ENCODE measurements around the gene PCDHGA1. TPM values are rescaled to one million over a fixed set of nuclear protein-coding genes. Genes with fewer than 3 reads are reported as not detected.

Gene PCDHGA1
- total and polyA plus RNA-seq, 2 of the 4 experiments (the other 2 are of a cell fraction), result 0.90 to 0.92 TPM

- Histone ChIP-seq H3K23ac (ENCODE audit: low read depth, low read length) (no peak within 1 kb of the TSS), H3K56ac (ENCODE audit: extremely low read depth, insufficient read depth, low read length) (peak within 1 kb of the TSS; percentile 28; the same call in 1 of the 2 replicates), H4K5ac (ENCODE audit: low read depth, low read length) (no peak within 1 kb of the TSS), H2BK5ac (ENCODE audit: low read depth, low read length, poor library complexity, severe bottlenecking) (no peak within 1 kb of the TSS), H2AK9ac (replicated peaks; ENCODE audit: low read depth, low read length, poor library complexity) (peak within 1 kb of the TSS; percentile 23), H3K4me3 (ENCODE audit: insufficient read depth, low read depth, low read length) (peak within 1 kb of the TSS; percentile 55), H2BK15ac (ENCODE audit: low read depth, low read length) (no peak within 1 kb of the TSS), H3K36me3 (ENCODE audit: control insufficient read depth, insufficient read depth, low read length) (peaks cover 11% of the 10 kb centered on the region; the same call in 1 of the 2 replicates), H2AK5ac (ENCODE audit: low read depth, low read length) (no peak within 1 kb of the TSS), H3K9me3 (ENCODE audit: control insufficient read depth, insufficient read depth, low read length) (peaks cover 50% of the 10 kb centered on the region), H3K27me3 (ENCODE audit: control insufficient read depth, insufficient read depth, low read length) (no peaks in the 10 kb centered on the region), H3K14ac (replicated peaks; ENCODE audit: low read depth, low read length) (no peak within 1 kb of the TSS), H3K9me1 (ENCODE audit: insufficient read depth, low read length) (no peaks in the 10 kb centered on the region), H4K20me1 (ENCODE audit: insufficient read depth, low read length) (no peaks in the 10 kb centered on the region), H3K18ac (ENCODE audit: low read depth, low read length) (no peak within 1 kb of the TSS; the same call in 1 of the 2 replicates), H2AFZ (replicated peaks; ENCODE audit: low read length, poor library complexity) (peak within 1 kb of the TSS; percentile 85), H3K9ac (ENCODE audit: low read depth, low read length) (peak within 1 kb of the TSS; percentile 62), H3K27ac (ENCODE audit: insufficient read depth, low read length) (peak within 1 kb of the TSS; percentile 65; the same call in 1 of the 2 replicates), H4K8ac (ENCODE audit: low read depth in 2 of 2, low read length in 2 of 2) (peak within 1 kb of the TSS in 1 of 2 experiments; percentile 61; a peak in 2 of 4 replicates), H2BK120ac (ENCODE audit: low read depth, low read length) (no peak within 1 kb of the TSS), H4K91ac (ENCODE audit: insufficient read depth, low read depth, low read length) (0 out of 2 replicates have a peak within 1 kb of the TSS, but pooled peaks have one; percentile 4), H3K4ac (ENCODE audit: low read depth, low read length) (no peak within 1 kb of the TSS), H2BK20ac (ENCODE audit: low read depth, low read length) (no peak within 1 kb of the TSS), H3K4me1 (ENCODE audit: control insufficient read depth, insufficient read depth, low read length) (no peaks in the 10 kb centered on the region), H3K79me1 (ENCODE audit: low read depth in 1 of 2, low read length in 2 of 2) (peaks cover 7 to 8% of the 10 kb centered on the region in 2 experiments; a peak in 2 of 4 replicates), H3K4me2 (ENCODE audit: low read depth, low read length) (peak within 1 kb of the TSS; percentile 72)
- in situ Hi-C loops (cut with MboI; ENCODE audit: low sequenced_read_pairs), result no loop called here
- intact Hi-C loops (cut with micrococcal nuclease), result loop anchor here (1.0 to 5.0 kb wide), 2 partner anchors 86 to 111 kb away; no protein-coding TSS in a partner anchor
- ATAC-seq (ENCODE audit: low read depth) (peak; percentile 77), DNase-seq (peak; percentile 80)
- WGBS, 2 experiments (ENCODE audit: extremely low coverage in 2 of 2, insufficient read length in 1 of 2), result 26% methylated on average over 20 of the region's 31 CpGs; no CpG with 5 or more reads in 1 of the 2 experiments
- dilution Hi-C loops (cut with HindIII; ENCODE audit: low sequenced_read_pairs, unreplicated experiment), result no loop called here
- CTCF ChIA-PET, result interaction anchor here (0.5 to 2.8 kb wide), 19 partner anchors 11 to 1084 kb away, joined by 3 to 25 read pairs (median 4); partner anchors contain the start of genes PCDHB11, PCDHGA1, PCDHGB5 and TAF7
- no TSS peak for BruUV-seq (replicated peaks)
- POLR2A ChIA-PET (ENCODE audit: unreplicated experiment), result interaction anchor here (0.7 kb wide), 1 partner anchor 145 kb away, joined by 4 read pairs; no protein-coding TSS in a partner anchor
- TF ChIP-seq FOS (IDR thresholded peaks at IDR 0.05; ENCODE audit: low read depth, low read length) (no peak), CTCF (conservative IDR thresholded peaks at IDR 0.05; ENCODE audit: low read depth, low read length) (peak; percentile 70), BHLHE40 (IDR thresholded peaks at IDR 0.05; ENCODE audit: low read depth, low read length) (no peak), RAD21 (IDR thresholded peaks at IDR 0.05; ENCODE audit: low read length) (peak; percentile 61), SMC3 (IDR thresholded peaks at IDR 0.05; ENCODE audit: low read depth, low read length) (peak; percentile 67), MAFK (IDR thresholded peaks at IDR 0.05; ENCODE audit: low read depth, low read length) (no peak)
These were observed 82.7 kb downstream of the PCDHGA1 start, which contains the start of gene PCDHGA10 for GRCh38 chr5:141412854-141413539. PCDHGA10 (plus strand) TSS chr5:141412987; CDS start chr5:141413176, 189 bp downstream.
